HG02642 (cell line): ENCODE results near the gene PRKN.
"Not testable (repeated sequence)": the region's sequence is repeated elsewhere in the genome, so short reads cannot be mapped to it uniquely, and the experiment has no call there.

Source experiments
- ATAC-seq: cut with Tn5 transposase; IDR thresholded peaks from one replicate; pipeline ENCODE4 v1.9.1; 2021; ENCODE audit warnings: mild to moderate bottlenecking; ENCODE audit not compliant: unreplicated experiment, poor library complexity

PRKN gene

DNA sequence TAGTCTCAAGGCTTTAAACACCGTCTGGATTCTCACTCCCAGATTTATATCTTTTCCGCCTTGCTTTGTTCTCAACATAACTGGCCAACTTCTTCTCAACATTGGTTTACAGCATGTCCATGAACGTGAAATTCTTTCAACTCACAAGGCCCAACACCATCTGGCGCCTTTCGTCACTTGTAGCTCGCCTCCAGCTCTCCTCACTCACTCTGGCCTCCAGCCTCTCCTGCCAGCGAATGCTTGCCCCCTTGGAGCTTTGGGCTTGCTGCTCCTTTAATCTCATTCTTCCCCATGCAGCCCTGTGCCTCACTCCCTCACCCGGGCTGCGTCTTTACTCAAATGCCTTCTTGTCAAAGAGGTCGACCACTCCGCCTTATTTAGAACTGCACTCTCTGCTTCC is 324.5 kb downstream of the PRKN start:
- ATAC-seq = no peak

DNA sequence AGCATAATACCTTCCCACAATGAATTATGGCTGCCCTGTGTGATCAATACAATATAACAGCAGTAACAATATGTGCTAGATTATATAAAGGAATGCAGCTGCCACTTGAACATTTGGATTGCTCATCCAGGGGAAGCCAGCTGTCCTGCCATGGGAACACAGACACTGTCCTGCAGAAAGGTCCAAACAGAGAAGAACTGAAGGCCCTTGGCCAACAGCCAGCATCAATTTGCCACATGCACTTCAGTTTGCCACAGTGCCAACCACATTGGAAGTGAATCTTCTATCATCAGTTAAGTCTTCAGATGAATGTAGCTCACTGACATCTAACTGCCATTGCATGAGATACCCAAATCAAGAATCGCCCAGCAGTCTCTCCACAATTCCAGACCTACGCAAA is 332.4 kb downstream of the PRKN start:
- ATAC-seq = no peak

DNA sequence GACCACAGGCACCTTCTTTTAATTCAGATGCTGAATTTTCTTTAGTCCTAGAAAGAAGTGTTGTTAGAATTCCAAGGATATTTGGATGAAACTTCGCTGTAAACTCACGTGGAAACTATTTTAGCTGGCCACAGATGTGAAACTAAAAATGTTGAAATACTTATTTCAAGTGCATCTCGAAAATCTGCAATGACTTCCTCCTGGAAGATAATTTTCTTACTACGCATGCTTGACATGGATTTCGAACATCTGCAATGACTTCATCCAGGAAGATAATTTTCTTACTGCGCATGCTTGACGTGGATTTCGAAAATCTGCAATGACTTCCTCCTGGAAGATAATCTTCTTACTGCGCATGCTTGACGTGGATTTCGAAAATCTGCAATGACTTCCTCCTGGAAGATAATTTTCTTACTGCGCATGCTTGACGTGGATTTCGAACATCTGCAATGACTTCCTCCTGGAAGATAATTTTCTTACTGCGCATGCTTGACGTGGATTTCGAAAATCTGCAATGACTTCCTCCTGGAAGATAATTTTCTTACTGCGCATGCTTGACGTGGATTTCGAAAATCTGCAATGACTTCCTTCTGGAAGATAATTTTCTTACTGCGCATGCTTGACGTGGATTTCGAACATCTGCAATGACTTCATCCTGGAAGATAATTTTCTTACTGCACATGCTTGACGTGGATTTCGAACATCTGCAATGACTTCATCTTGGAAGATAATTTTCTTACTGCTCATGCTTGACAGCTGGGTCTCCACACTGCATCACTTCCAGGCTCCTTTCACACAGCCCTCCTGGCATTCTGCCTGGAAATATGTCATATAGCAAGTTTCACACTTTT is 336.4 kb downstream of the PRKN start:
- ATAC-seq = not testable (repeated sequence)

DNA sequence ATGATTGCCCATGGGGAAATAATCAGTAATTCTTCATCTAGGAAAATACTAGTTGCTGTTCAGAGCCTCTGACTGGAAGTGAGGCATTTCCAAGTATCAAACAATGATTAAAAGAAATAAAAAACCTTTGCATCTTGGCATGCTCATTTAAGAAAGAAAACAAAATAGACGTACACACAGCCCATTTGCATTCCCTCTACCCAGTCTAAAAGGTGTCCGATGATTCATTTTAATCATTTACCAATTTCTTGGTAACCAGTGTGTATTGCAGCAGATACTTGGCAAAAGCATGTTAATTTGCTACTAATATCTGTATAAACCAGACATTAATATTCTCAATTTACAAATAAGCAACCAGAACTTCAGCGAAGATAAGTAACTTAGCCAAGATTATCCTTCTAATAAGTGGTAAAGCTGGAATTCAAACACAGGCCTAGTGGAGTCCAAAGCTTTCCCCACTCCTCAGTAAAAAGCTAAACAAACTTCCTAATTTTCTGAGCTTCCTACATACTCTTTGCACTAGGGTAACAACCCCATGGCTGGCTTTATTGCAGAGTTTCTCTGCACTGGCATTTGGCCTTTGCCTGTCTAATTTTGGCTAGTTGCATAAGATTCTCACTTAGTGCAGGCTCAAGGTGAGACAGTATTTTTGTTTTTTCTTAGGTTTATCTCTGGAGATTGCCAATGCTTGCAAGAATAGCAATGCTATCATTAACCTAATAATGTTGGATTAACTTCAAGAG is 338.1 kb downstream of the PRKN start:
- ATAC-seq = no peak

DNA sequence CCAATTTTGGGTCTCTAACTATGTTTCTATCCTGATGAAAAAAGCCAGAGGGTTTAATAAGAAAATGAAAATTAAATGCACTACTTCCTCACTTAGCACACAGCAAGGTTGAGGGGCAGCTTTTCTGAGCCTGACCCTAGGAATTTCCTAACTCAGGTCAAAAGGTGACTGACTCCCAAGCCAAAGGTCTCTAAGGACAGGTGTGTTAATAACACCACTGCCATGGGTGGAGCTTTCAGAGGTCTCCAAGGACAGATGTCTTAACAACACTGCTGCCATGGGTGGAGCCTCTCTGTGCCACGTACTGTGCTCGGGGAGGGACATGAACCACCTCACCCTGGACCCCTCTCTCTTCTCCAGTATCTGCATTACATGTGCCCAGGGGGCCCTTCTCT is 339.2 kb downstream of the PRKN start:
- no peak for ATAC-seq

DNA sequence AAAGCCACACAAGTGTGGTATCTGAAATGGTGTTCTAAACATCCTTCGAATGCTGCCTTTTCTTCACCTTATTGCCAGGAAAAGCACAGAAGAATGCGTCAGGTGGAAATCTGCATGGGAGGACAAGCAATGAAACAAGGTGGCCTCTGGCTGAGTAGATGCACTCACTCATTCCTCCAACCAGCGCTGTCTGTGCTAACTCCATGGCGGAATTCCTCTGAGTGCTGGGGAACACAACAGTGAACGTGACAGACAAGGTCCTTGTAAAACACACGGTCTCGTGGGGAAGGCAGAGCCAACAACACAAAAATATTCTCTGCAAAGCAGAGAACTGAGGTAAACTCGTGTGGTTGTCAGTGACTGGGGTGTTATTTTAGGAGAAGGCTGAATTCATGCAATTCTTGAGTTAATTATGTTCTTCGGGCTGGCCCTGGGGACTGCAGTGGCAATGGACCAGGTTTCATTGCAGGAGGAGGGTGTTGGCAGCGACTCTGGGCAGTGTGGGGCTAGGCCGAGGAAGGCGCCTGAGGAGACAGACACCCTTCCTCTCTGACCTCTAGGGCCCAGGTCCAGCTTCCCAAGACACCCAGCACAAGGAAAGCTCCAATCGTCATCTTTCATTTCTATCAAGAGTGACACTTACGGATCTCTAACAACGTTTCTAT is 339.7 kb downstream of the PRKN start:
- no peak for ATAC-seq

DNA sequence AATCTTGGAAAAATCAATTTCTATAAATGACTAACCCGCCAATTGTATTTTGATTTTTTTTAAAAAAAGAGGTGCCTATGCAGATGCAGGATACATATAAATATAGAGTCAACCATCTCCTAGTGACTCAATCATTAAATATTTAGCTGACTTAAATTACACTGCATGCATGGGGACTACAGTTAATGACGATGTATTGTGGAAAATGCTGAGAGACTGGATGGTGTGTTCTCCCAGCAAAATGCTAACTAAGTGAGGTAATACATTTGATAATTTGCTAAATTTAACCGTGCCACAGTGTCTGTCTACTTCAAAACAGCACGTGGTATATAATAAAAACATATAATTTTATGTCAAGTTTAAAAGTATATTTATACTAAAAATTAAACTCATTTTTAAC is 341.6 kb downstream of the PRKN start:
- no peak for ATAC-seq

DNA sequence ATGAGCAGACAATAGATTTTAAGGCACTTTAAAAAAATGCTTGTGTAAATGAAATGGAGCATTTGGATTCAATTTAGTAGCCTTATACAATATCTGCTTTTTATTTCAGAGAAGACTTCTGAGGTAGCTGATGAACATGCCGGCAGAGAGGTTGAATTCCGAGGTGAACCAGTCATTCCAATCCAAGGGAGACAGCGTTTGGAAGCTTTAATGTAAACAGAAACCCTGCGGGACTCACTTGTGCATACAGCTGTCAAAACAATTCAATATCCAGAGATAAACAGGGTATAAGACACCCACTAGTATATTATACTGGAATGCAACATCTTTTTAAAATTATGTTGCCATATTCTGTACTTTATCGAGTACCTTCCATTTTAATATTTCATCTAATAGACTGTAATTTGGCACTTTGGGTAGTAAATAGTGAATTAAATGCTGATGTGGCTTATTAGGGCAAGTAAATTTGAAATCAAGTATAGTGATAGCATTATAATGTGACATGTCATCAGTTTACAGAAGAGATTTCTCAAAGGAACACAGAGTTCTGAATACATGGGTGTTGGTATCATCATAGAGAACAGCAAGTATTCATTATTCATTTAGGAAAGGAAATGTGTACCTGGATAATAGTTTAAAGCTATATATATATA is 347.7 kb downstream of the PRKN start:
- ATAC-seq = no peak

DNA sequence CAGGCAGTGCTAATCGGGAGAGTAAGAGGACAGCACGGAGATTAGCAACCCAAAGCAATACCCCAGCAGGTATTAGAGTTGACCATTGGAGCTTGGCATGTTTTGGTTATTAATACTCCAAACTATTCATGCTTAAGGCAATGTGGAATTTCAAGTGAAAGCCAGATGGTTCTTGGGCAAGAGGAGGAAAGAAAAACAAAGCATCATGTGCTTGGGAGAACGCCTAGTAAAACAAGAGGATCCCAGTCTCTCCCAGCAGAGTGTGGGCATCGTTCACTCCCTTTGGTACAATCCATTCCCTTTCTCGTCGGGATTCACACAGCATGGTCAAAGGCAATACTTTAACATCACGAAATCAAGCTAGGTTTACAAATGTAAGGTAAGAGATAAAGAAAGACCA is 349.8 kb downstream of the PRKN start:
- ATAC-seq = no peak

DNA sequence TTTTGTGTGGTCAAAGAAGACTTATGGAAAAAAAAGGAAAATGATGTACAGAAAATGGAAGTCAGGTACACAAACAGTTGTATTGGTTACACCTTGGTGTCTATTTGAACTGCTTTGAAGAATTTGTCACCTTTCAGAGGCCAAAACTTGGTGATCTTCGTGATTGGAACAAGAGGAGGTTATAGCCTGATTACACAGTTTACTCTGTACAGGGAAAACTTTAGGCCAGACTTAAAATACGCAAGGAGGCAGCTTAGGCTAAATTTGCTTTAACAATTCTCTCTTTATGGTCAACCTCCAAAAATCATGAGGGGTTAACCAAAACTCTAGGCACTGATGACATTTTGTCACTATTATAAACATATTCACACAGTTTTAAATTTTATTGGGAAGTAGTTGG is 353.7 kb downstream of the PRKN start:
- ATAC-seq = no peak

DNA sequence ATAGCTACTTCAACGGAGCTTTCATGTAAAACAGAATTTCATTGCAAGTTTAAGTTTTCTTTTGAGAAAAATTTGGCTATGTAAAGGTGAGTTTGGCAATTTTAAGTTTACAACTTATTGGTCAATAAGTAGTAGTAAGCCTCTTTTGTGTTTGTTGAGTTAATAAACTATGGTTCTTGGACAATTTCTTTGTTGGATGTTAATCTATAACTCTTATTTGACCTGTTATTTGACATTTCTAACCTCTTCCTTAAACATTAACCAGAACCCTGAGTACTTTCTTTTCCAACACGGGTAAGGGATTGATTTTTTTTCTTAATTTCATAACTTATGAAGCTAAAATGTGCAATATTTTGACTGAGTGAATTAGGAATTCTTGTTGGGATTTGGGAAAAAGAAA is 354.4 kb downstream of the PRKN start:
- ATAC-seq = no peak

DNA sequence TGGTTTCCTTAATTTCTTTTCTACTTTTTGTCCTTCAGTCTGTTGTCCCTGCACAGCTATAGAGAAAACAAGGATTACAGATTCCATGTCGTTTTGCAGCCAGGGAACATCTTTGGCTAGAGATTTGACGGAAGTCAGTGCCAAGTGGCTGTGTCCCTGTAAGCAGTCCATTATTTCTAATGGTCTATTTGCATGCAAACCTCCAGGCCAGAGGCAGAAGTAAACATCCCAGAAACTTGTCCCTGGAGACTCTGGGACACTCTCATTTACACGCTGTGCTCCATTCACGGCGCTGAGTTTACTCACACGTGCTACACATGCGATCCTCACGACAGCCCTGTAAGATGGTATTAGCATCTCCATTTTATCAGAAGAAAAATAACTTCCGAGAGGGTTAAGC is 355.5 kb downstream of the PRKN start:
- ATAC-seq = no peak

DNA sequence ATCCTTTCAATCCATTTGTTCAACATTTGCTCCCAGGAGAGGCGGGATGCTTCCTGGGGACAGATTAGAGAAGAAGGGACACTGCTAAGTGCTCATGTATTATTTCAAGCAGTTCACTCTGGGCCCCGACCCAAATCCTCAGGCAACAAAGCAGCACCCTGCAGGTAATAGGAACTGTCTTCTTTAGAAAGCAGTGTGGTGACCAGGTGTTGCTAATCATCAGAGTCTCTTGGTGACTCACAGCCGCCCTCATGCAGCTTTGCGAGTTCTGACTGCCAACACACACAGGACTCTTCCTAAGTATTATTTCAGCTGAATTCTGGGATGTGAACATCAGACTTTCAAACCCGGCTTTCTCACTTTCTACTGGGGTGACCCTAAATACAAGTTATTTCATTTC is 356.4 kb downstream of the PRKN start:
- ATAC-seq = no peak

DNA sequence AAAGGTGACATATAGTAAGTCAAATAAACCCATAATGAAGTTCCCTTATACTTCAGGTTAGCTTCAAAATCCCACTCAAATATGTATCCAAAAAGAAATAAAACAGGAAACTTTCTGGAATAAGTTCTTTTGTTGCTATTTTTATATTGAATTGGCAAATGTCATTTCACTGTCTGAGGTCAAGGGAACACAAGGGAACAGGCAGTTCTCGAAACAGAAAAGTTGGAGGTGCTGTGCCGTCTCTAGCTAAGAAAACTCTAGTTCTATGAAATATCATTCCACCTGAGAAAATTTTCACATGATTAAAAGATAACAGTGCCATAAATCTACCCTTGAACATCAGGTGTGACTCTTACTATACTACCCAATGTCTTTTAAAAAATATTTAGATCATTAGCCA is 358.5 kb downstream of the PRKN start:
- ATAC-seq = no peak

DNA sequence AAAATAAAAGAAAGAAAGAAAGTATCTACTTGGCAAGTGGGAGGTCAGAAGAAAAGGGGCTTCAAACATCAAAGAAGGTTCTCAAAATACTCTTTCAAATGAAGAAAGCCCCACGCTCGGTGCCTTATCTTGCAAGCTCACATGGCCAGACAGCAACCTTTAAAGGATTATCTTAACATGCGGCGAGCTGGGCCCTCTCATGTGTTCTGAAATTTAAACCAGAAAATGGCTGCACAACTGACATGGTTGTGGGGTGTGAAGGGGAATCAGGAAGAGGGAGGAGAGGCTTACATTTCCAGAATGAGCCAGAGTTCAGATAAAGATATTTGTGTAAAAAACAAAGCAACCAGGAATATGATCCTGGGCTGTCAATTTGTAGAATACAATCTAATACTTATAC is 363.1 kb downstream of the PRKN start:
- ATAC-seq = no peak

DNA sequence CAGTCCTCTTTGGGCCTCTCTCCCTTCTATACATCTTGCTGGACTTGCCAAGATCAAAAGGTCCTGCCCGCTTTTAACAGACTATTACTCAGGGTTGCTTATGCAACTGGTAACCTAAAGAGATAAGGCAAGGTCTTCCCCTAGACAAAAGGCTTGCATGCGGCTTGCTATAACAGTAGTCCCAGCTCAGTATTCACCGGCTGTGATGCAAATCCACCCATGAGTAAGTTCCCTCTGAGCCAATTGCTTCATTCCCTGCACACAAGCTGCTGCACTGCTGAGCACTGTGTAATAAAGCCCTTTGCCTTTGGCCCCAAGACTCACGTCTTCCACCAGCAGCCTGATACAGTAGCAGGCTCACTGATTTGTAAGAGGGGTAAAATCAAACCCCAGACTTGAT is 363.8 kb downstream of the PRKN start:
- no peak for ATAC-seq

DNA sequence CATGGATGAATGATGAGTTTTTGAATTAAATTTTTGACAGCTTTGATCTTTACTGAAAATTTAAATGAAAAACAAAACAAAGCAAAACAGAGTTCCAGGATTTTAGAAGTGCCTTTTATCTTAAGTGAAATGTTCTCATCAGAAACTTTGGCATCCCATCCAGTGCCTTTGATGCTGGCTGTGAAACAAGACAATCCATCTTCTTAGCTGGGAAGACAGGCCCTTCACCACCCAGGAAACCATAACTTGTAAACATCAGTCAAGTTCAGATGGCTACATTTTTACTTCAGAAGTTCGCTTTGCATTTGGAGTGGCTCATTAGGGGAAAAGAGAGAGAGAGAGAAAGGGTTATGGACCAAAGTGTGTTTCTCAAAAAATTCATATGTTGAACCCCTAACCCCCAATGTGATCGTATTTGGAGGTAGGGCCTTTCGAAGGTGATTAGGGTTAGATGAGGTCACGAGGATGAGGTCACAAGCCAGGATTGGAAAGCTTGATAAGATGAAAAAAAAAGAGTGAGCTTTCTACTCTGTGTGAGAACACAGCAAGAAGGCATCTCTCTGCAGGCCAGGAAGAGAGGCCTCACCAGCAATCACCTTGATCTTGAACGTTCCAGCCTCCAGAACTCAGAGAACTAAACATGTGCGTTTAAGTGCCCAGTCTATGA is 366.5 kb downstream of the PRKN start:
- no peak for ATAC-seq

DNA sequence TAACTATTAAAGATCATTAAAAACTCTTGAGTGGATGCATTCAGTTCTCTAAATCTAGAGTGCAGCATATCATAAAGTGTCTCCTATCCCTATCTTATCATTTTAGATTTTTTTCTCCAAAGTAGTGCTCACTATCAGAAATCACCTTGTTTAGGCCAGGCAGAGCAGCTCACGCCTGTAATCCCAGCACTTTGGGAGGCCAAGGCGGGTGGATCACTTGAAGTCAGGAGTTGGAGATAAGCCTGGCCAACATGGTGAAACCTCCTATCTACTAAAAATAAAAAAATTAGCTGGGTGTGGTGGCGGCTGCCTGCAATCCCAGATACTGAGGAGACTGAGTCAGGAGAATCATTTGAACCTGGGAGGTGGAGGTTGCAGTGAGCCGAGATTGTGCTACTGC is 368.9 kb downstream of the PRKN start:
- no peak for ATAC-seq

DNA sequence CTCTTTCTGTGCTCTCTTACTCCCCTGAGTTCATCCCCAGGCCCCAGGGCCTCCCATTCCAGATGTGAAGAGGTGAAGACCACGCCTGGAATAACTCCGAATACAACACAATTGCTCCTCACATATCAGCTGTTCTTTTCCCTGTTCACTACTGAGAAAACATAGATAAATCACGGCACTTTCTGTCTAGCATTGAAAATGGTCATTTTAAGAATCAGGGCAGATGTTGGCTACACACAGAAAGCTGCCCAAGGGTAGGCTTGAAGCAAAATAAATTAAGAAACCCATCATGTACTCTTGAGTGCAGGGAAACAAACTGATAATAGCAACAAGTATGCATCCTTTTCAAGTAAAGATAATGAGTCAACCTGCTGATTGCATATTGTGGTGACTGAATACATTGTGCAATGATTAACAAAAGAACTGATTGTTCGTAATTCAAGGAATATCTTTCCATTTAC is 382.5 kb downstream of the PRKN start:
- no peak for ATAC-seq

DNA sequence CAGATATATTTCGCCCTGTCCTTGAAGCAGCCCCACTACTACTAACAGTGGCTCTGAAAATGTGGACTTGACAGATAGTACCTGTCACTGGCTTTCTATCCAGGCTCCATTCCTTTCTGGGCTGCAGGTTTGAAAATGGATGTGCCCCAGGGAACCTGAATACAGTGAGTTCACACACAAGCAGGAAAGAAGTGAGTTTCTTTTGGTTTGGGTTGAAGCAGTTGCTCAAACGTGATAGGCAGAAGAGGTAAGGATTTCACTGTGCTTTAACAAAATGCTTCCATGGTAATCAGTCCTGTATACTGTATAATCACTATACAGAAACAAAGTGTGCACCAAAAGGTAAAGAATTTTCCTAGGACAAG is 382.9 kb downstream of the PRKN start:
- no peak for ATAC-seq
